C1 segment of cervical spinal cord (tissue), 14 donors: ENCODE results near the gene MESD.

Experiments used
- DNase-seq, 14 donors: peaks; one replicate each; lab custom pipeline; 2025; lab: John Stamatoyannopoulos, UW

The MESD gene

DNA sequence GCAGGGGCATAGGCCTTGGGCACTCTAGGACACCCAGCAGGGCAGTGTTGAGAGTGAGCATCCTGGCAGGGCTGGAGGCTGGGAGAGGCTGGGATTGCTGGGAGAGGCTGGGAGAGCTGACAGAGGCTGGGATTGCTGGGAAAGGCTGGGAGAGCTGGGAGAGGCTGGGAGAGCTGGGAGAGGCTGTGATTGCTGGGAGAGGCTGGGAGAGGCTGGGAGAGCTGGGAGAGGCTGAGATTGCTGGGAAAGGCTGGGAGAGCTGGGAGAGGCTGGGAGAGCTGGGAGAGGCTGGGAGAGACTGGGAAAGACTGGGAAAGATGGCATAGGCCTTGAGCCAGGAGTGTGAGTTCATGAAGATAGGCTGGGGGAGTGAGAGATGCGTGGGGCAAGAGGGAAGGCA, 77.8 kb downstream of the MESD start:
- no peak for DNase-seq

- DNase-seq: no peak
Measured at GRCh38 chr15:80906159-80906766, 83.4 kb downstream of the MESD start.

GRCh38 chr15:80904998-80905397, 84.6 kb downstream of the MESD start:
- DNase-seq: no peak

GRCh38 chr15:80902298-80902801, 87.3 kb downstream of the MESD start:
- DNase-seq: no peak

- no peak for DNase-seq
Measured at GRCh38 chr15:80898040-80898439, 91.6 kb downstream of the MESD start.
